ACC112 (cell line): ENCODE results near the gene TNK2.
A peak's percentile ranks its signal among the peaks of the same experiment; 100 is the strongest.
"Not testable (repeated sequence)": the region's sequence is repeated elsewhere in the genome, so short reads cannot be mapped to it uniquely, and the experiment has no call there.

ENCODE experiments used
- H2AFZ ChIP-seq: fragments of 200-600 bp; sonication (generic); one replicate; pipeline ENCODE4 v1.6.0; 2017; ENCODE audit warnings: antibody characterized with exemption, low read length; ENCODE audit not compliant: unreplicated experiment
- H3K27ac ChIP-seq: fragments of 200-600 bp; sonication (generic); 2 replicates; pipeline ENCODE4 v1.5.1; 2014; ENCODE audit warnings: low read depth, mild to moderate bottlenecking, antibody characterized with exemption, low read length, moderate library complexity
- H3K27me3 ChIP-seq: fragments of 200-600 bp; sonication (generic); 2 replicates; pipeline ENCODE4 v1.6.1; 2014; ENCODE audit warnings: mild to moderate bottlenecking, antibody characterized with exemption, low read length, moderate library complexity, mixed read lengths; ENCODE audit not compliant: insufficient read depth
- H3K36me3 ChIP-seq: fragments of 200-600 bp; sonication (generic); 2 replicates; pipeline ENCODE4 v1.6.1; 2016; ENCODE audit warnings: mild to moderate bottlenecking, antibody characterized with exemption, low read length, moderate library complexity, mixed read lengths; ENCODE audit not compliant: insufficient read depth
- H3K4me1 ChIP-seq: fragments of 200-600 bp; sonication (generic); one replicate; pipeline ENCODE4 v1.6.1; 2016; ENCODE audit warnings: low read length, mixed read lengths; ENCODE audit not compliant: insufficient read depth, unreplicated experiment, control insufficient read depth
- H3K4me3 ChIP-seq: fragments of 200-600 bp; sonication (generic); 2 replicates; pipeline ENCODE4 v1.5.1; 2014; ENCODE audit warnings: mild to moderate bottlenecking, low read depth, low read length
- H3K79me2 ChIP-seq: fragments of 200-600 bp; sonication (generic); one replicate; pipeline ENCODE4 v1.6.0; 2016; ENCODE audit warnings: low read length; ENCODE audit not compliant: control insufficient read depth, unreplicated experiment, insufficient read depth

The TNK2 gene

DNA sequence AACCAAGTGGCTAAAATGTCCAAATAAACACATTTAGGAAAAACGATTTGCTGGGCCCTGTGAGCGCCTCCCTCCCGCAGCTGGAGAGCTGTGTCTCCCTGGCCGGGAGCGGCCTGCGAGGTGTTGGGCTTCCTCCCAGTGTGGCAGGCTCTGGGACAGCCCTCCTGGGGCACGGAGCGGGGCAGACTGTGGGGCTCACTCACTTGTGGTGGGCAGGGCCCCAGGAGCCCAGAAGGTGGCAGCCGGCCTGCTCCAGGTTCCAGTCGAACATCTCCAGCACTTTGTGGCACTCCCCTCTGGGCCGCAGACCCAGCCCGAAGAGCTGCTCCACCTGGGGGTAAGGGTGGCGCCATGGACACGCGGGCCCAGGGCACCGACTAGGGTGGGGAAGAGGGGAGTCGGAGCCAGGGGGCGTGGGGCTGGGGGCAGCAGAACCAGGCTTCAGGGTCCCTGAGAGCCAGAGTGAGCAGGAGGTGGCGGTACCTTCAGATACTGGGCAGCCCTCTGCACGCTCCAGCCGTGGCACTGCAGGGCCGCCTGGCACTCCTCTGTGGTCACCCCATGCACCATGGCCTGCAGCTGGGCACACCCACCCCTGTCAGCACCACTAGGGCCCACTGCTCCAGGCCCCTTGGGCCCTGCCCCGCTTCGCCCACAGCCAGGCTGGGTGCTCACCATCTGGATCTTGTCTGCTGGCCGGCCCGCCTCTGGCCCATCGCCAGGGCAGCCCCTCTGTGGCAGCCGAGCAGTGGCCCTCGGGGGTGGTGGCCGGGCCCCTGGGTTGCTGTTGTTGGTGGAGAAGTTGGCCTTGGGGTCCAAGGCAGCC is 41.5 kb downstream of the TNK2 start:
- no peaks in the 10 kb centered on the region for H3K79me2 ChIP-seq
- no peak overlapping the region for H3K27ac ChIP-seq
- peaks cover 10% of the 10 kb centered on the region for H3K4me1 ChIP-seq
- no peak overlapping the region for H3K4me3 ChIP-seq
- no peak overlapping the region for H2AFZ ChIP-seq
- no peaks in the 10 kb centered on the region for H3K36me3 ChIP-seq
- H3K27me3 ChIP-seq: no peaks in the 10 kb centered on the region

DNA sequence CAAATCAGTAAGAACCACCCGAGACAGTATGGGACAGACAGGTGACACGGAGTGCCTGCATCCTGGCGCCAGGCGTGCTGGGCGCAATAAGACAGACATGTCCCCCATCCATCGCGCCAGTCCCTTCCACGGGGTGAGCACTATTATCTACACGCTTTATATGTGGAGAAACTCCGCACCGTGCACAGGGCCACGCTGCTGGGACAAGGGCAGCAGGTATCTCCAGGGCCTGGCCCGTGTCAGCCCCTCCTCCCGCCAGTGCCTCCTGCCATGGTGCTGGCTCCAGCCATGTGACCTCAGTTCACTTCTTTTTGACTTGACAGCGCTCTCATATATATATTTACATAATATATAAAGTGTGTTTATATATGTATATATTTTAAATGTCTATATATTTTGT is 42.6 kb downstream of the TNK2 start:
- H3K4me3 ChIP-seq: no peak overlapping the region

GRCh38 chr3:195863121-195864061 is 45.0 kb downstream of the TNK2 start:
- Histone ChIP-seq H3K79me2 (no peaks in the 10 kb centered on the region), H2AFZ (peak overlapping the region; percentile 65), H3K4me1 (peaks cover 6% of the 10 kb centered on the region), H3K27me3 (no peaks in the 10 kb centered on the region), H3K27ac (no peak overlapping the region), H3K4me3 (no peak overlapping the region), H3K36me3 (no peaks in the 10 kb centered on the region)

More for the DNA sequence above, 42.6 kb downstream of the TNK2 start:
- Histone ChIP-seq H3K27ac (no peak overlapping the region), H3K4me1 (peaks cover 10% of the 10 kb centered on the region), H3K27me3 (no peaks in the 10 kb centered on the region), H2AFZ (no peak overlapping the region), H3K36me3 (no peaks in the 10 kb centered on the region), H3K79me2 (no peaks in the 10 kb centered on the region)

- not testable (repeated sequence) for H3K36me3 ChIP-seq, H3K4me3 ChIP-seq, H3K4me1 ChIP-seq, H3K27ac ChIP-seq, H3K27me3 ChIP-seq, H2AFZ ChIP-seq, H3K79me2 ChIP-seq
These were observed 46.0 kb downstream of the TNK2 start for GRCh38 chr3:195862318-195862717.

- H3K27me3 ChIP-seq: no peaks in the 10 kb centered on the region
- peaks cover 6% of the 10 kb centered on the region for H3K4me1 ChIP-seq
- H2AFZ ChIP-seq: no peak overlapping the region
- no peak overlapping the region for H3K4me3 ChIP-seq
- no peaks in the 10 kb centered on the region for H3K79me2 ChIP-seq
- H3K36me3 ChIP-seq: no peaks in the 10 kb centered on the region
- H3K27ac ChIP-seq: no peak overlapping the region
These were observed 47.9 kb downstream of the TNK2 start for GRCh38 chr3:195860456-195860855.

- Histone ChIP-seq H3K27ac (no peak overlapping the region), H3K4me3 (0 out of 2 replicates have a peak overlapping the region, but pooled peaks have one; percentile 38), H3K27me3 (no peaks in the 10 kb centered on the region), H3K36me3 (no peaks in the 10 kb centered on the region), H2AFZ (peak overlapping the region; percentile 50), H3K79me2 (no peaks in the 10 kb centered on the region), H3K4me1 (peaks cover 6% of the 10 kb centered on the region)
These were observed 48.4 kb downstream of the TNK2 start for GRCh38 chr3:195859846-195860411.

DNA sequence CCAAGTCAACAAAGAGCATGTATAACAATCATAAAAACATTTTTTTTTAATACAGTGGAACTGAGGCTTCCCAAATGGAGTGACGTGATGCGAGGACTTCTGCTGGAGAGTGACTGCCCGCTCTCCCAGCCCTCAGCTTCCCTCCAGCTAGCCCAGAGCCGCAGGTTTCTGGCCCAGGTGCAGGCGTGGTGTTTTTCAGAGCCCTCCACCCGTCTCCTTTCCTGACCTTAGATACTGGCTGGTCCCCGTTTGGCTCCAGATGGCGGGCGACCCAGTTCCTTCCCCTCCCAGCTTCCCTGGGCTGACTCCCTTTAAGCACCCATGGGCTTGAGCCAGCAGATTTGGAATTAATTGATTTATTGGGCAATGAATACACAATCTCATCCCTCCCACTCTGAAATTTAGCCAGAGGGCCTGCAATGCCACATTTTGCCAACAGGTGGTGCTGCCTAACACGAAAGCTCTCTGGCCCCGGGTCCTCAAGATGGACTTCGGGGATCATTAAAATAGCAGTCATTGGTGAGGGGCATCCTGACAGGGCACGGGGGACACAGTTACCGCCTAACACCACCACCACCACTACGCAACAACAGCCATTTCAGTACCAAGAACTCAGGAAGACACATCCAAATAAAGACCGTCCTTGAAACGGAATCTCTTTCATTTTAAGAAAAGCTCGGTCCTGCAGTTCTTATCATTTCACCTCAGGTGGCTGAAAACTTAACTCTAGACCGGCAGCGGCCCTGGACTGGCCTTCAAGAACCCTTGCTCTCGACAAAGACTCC is 49.1 kb downstream of the TNK2 start:
- peaks cover 6% of the 10 kb centered on the region for H3K4me1 ChIP-seq
- H3K27ac ChIP-seq: no peak overlapping the region
- H3K4me3 ChIP-seq: peak overlapping the region; percentile 38
- H2AFZ ChIP-seq: peak overlapping the region; percentile 50
- H3K27me3 ChIP-seq: no peaks in the 10 kb centered on the region
- H3K36me3 ChIP-seq: no peaks in the 10 kb centered on the region
- H3K79me2 ChIP-seq: no peaks in the 10 kb centered on the region

GRCh38 chr3:195856410-195857084 is 51.8 kb downstream of the TNK2 start:
- H3K4me1 ChIP-seq: no peaks in the 10 kb centered on the region
- no peaks in the 10 kb centered on the region for H3K36me3 ChIP-seq
- no peaks in the 10 kb centered on the region for H3K79me2 ChIP-seq
- no peak overlapping the region for H3K4me3 ChIP-seq
- no peak overlapping the region for H2AFZ ChIP-seq
- no peaks in the 10 kb centered on the region for H3K27me3 ChIP-seq
- no peak overlapping the region for H3K27ac ChIP-seq

DNA sequence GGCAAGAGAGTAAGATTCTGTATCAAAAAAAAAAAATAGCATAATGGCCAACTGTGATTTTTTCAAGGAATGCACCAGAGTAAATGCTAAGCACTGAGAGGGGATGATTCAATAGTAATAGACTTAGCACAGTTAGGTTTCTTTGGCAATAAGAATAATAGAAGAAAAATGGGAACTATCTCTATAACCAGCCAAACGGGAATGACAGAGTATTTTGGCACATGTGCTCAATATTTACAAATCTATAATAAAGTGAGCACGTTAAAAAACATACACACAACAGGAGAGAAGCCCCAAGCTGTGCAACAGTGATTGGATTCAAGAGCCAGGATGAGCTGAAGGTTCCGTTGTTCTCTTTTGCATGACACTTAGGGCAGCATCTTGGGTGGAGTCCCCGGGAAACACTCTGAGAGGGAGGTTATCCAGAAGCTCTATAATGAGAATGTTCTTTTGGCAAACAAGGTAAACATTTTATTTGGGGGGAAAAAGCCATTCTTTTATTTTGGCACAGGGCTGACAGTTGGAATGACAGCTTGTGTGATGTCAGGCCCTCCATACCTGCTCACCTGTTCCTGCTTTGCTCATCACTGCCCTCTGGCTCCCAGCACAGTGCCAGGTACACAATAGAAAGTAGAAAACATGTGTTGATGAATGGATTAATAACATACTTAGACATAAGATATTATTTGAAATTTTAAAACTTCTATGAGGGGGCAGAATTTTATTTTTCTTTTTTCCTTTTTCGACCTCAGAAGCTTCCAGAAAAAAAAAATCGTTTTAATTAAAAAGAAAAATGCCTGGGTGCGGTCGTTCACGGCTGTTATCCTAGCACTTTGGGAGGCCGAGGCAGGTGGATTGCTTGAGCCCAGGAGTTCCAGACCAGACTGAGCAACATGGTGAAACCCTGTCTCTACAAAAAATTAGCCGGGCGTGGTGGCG is 52.6 kb downstream of the TNK2 start:
- no peaks in the 10 kb centered on the region for H3K27me3 ChIP-seq

More for the DNA sequence above, 52.6 kb downstream of the TNK2 start:
- Histone ChIP-seq H2AFZ (no peak overlapping the region), H3K4me1 (no peaks in the 10 kb centered on the region), H3K36me3 (no peaks in the 10 kb centered on the region), H3K4me3 (no peak overlapping the region), H3K27ac (no peak overlapping the region), H3K79me2 (no peaks in the 10 kb centered on the region)
